Erythroblast (primary cell): ENCODE measurements around the gene LRCH3.

ENCODE experiments used
- GATA1 ChIP-seq: IDR thresholded peaks from 2 replicates; pipeline ENCODE4 v1.6.1; 2011; ENCODE audit warnings: low read depth, mild to moderate bottlenecking, control low read depth, low read length, moderate library complexity
- POLR2A ChIP-seq: IDR thresholded peaks from 2 replicates; pipeline ENCODE4 v1.6.1; 2011; ENCODE audit warnings: mild to moderate bottlenecking, low read length

DNA sequence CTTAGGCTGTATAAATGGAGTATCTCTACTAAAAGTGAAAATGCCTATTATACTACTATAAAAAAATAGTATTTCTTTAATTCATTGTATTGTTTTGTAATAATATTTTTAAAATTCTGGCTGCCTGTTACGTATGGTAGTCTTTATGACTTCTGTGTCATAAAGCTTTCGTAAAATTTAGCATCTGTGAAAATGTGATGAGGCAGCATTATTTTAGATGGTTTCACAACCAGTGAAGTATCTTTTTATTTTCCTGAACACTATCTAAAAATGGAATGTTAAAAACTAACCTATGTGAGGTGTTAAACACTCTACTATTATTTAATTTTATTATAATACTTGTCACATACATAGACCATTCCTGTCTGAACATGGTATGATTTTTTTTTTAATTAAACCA lies 46.2 kb downstream of the LRCH3 start:
- no peak for TF ChIP-seq POLR2A
- TF ChIP-seq GATA1: no peak
